Peyer's patch (tissue), 4 donors: ENCODE measurements around the gene PDHX.

Source experiments
- CTCF ChIP-seq, 6 experiments: fragments of 450-650 bp in 4 of 6; fragments of 200-600 bp in 2 of 6; sonication (generic) in 1 of 6; IDR thresholded peaks; one replicate each; pipeline ENCODE4 v1.5.1; 2017 to 2019; ENCODE audit warnings: antibody characterized with exemption in 6 of 6, mild to moderate bottlenecking in 3 of 6, moderate library complexity in 1 of 6
- POLR2A ChIP-seq, 2 donors: fragments of 450-650 bp; IDR thresholded peaks; one replicate each; pipeline ENCODE4 v1.5.1; 2017; ENCODE audit warnings: antibody characterized with exemption in 2 of 2, mild to moderate bottlenecking in 2 of 2, moderate library complexity in 2 of 2

- no peak for TF ChIP-seq CTCF (IDR thresholded peaks at IDR 0.05)
- no peak for TF ChIP-seq POLR2A (IDR thresholded peaks at IDR 0.05)
These were observed 56.5 kb downstream of the PDHX start for GRCh38 chr11:34972892-34973291.
